Activated CD4-positive, alpha-beta T cell treated with anti-CD3 and anti-CD28 coated beads, Interleukin-2, amount 10 ng/mL, durations not matched to agents 7 days and 5 days (primary cell): ENCODE results near the gene PTPRN2. TPM values are rescaled to one million over a fixed set of nuclear protein-coding genes. Genes with fewer than 3 reads are reported as not detected.
A peak's percentile ranks its signal among the peaks of the same experiment; 100 is the strongest.

Experiments used
- CTCF ChIA-PET: fragments of 350-600 bp; sonication (Branson Sonifier 250); formaldehyde crosslinking; loops from one replicate; lab custom pipeline; 2021; ENCODE audit warnings: antibody characterized with exemption; lab: Charles Lee
- POLR2A ChIA-PET: fragments of 350-600 bp; sonication (Branson Sonifier 250); formaldehyde crosslinking; loops from one replicate; lab custom pipeline; 2021; ENCODE audit warnings: antibody characterized with exemption; lab: Charles Lee
- DNase-seq: peaks from one replicate; pipeline ENCODE4 v3.0.0-alpha.2; 2020
- H3K27ac Mint-ChIP-seq: one replicate; pipeline ENCODE4 v1.8.0; 2021; ENCODE audit warnings: mild to moderate bottlenecking, moderate library complexity, mixed read lengths
- H3K27me3 Mint-ChIP-seq: one replicate; pipeline ENCODE4 v1.8.0; 2021; ENCODE audit warnings: mixed read lengths
- H3K36me3 Mint-ChIP-seq: one replicate; pipeline ENCODE4 v1.8.0; 2021; ENCODE audit warnings: low read depth, mixed read lengths
- H3K4me1 Mint-ChIP-seq: one replicate; pipeline ENCODE4 v1.8.0; 2021; ENCODE audit warnings: mixed read lengths
- H3K4me3 Mint-ChIP-seq: one replicate; pipeline ENCODE4 v1.8.0; 2021; ENCODE audit warnings: mild to moderate bottlenecking, moderate library complexity, mixed read lengths
- H3K9me3 Mint-ChIP-seq: one replicate; pipeline ENCODE4 v1.8.0; 2021; ENCODE audit warnings: mixed read lengths
- total RNA-seq, 2 experiments: library from RNA; stranded (reverse); gene quantifications; one replicate each; pipeline ENCODE4 v1.2.3, GENCODE V29; 2021

PTPRN2 gene
- total RNA-seq, 2 experiments from 2014 or later = 2.6 to 2.7 TPM

- POLR2A ChIA-PET = no interaction called here
- Mint-ChIP-seq H3K27ac (no peak overlapping the region), H3K36me3 (peaks cover 13% of the 10 kb centered on the region), H3K9me3 (peaks cover 11% of the 10 kb centered on the region), H3K4me3 (no peak overlapping the region), H3K4me1 (peaks cover 37% of the 10 kb centered on the region), H3K27me3 (no peaks in the 10 kb centered on the region)
- DNase-seq = no peak
- CTCF ChIA-PET = interaction anchor here (1.2 kb wide), 1 partner anchor 14 kb away, joined by 3 read pairs; no protein-coding TSS in a partner anchor
Measured at GRCh38 chr7:157619753-157620525, 967.7 kb downstream of the PTPRN2 start.

DNA sequence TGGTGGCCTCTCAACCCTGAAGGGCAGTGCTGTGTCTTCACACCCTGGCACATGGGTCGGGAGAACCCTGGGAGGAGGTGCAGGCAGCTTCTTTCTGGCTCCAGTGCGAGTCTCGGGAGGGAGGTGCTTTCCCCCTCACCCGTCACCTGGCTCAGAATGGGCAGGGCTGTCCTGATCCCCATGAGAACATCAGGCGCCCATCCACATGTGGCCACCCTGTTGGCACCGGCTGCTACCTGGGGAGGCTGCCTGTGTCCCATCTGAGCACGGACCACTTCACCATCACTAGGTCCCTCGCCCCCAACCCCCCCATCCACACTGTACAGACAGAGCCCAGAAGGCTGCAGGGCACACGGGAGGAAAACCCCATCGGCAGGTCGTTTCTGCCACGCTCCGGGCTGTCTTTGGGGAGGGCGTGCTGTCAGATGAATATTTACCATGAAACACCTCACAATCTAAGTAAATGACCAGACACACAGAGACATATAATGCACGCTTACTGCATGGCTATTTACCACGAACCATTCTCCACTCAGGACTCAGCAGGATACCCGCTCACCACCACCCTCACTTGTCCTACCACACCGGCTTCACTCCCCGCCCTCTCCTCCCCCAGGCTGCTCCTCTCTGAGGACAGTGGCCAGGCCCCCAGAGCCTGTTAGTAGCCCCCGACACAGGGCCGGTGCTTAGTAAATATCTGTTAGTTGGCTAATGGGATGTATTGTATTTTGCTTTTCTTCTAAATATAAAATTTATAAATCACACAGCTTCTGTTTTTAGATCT lies 968.6 kb downstream of the PTPRN2 start:
- peaks cover 36% of the 10 kb centered on the region for H3K4me1 Mint-ChIP-seq
- no peaks in the 10 kb centered on the region for H3K27me3 Mint-ChIP-seq
- H3K36me3 Mint-ChIP-seq = peaks cover 7% of the 10 kb centered on the region
- ChIA-PET CTCF (interaction anchor here (1.2 kb wide), 1 partner anchor 13 kb away, joined by 3 read pairs; no protein-coding TSS in a partner anchor), POLR2A (no interaction called here)
- no peak overlapping the region for H3K4me3 Mint-ChIP-seq
- DNase-seq = no peak
- peaks cover 5% of the 10 kb centered on the region for H3K9me3 Mint-ChIP-seq
- no peak overlapping the region for H3K27ac Mint-ChIP-seq

DNA sequence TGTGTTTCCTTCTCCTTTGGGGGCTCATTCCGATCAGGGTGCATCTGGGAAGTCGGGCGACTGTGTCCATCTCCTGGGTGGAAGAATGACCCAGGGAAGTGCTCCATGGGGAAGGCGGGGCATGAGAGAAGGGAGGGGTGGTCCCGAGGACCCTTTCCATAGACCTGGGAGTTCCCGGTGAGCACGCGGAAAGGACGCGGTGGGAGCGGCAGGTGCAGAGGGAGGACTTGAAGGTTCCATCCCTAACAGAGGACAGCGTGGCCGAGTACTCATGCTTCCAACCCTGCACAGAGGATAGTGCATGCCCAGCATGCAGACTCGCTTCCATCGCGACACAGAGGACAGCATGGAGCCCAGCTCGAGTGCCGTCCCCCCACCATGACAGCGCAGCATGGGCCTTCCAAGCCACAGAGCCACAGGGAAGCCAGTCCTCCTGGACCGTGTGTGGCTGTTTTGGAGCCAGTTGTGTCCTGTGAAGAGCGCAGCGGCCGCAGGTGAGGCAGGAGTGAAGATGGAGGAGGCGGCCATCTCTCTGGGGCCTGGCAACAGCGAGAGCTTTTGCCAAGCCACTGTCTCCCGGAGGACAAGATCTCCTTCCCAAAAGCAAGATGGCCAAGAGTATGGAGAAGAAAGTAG lies 969.4 kb downstream of the PTPRN2 start:
- Mint-ChIP-seq H3K4me1 (peaks cover 31% of the 10 kb centered on the region), H3K36me3 (peaks cover 3% of the 10 kb centered on the region), H3K27me3 (no peaks in the 10 kb centered on the region), H3K27ac (no peak overlapping the region), H3K9me3 (no peaks in the 10 kb centered on the region), H3K4me3 (no peak overlapping the region)
- ChIA-PET CTCF (no interaction called here), POLR2A (no interaction called here)
- no peak for DNase-seq

DNA sequence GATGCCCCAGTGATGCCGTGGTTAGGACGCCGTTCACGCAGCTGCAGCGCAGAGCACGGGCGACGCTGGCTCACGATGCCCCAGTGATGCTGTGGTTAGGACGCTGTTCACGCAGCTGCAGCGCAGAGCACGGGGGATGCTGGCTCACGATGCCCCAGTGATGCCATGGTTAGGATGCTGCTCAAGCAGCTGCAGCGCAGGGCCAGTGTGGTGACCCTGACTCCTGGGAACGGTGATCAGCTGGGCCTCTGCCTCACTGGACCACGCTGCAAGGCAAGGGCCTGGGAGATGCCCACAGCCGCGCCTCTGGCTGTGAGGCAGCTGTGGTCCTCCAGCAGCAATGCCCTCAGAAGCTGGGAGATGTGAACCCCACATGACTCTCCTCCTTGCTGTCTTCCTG lies 970.2 kb downstream of the PTPRN2 start:
- Mint-ChIP-seq H3K27ac (no peak overlapping the region), H3K27me3 (no peaks in the 10 kb centered on the region), H3K4me3 (no peak overlapping the region), H3K36me3 (peaks cover 3% of the 10 kb centered on the region), H3K4me1 (peaks cover 27% of the 10 kb centered on the region), H3K9me3 (no peaks in the 10 kb centered on the region)
- ChIA-PET POLR2A (no interaction called here), CTCF (interaction anchor here (0.6 kb wide), 1 partner anchor 179 kb away, joined by 4 read pairs; no protein-coding TSS in a partner anchor)
- DNase-seq = no peak

GRCh38 chr7:157616931-157617330 lies 970.7 kb downstream of the PTPRN2 start:
- Mint-ChIP-seq H3K4me1 (peaks cover 27% of the 10 kb centered on the region), H3K27ac (peak overlapping the region; percentile 50), H3K27me3 (no peaks in the 10 kb centered on the region), H3K9me3 (no peaks in the 10 kb centered on the region), H3K36me3 (no peaks in the 10 kb centered on the region), H3K4me3 (no peak overlapping the region)
- ChIA-PET POLR2A (no interaction called here), CTCF (interaction anchor here (0.6 kb wide), 1 partner anchor 179 kb away, joined by 4 read pairs; no protein-coding TSS in a partner anchor)
- DNase-seq = no peak

- no peaks in the 10 kb centered on the region for H3K27me3 Mint-ChIP-seq
- ChIA-PET CTCF (interaction anchor here (0.6 kb wide), 1 partner anchor 180 kb away, joined by 4 read pairs; no protein-coding TSS in a partner anchor), POLR2A (no interaction called here)
- H3K36me3 Mint-ChIP-seq = no peaks in the 10 kb centered on the region
- no peak for DNase-seq
- no peak overlapping the region for H3K4me3 Mint-ChIP-seq
- no peaks in the 10 kb centered on the region for H3K9me3 Mint-ChIP-seq
- H3K27ac Mint-ChIP-seq = peak overlapping the region; percentile 19
- peaks cover 25% of the 10 kb centered on the region for H3K4me1 Mint-ChIP-seq
Measured at GRCh38 chr7:157616426-157616825, 971.2 kb downstream of the PTPRN2 start.

- ChIA-PET CTCF (interaction anchor here (1.0 kb wide), 1 partner anchor 10 kb away, joined by 3 read pairs; no protein-coding TSS in a partner anchor), POLR2A (no interaction called here)
- DNase-seq = no peak
- no peaks in the 10 kb centered on the region for H3K9me3 Mint-ChIP-seq
- H3K4me1 Mint-ChIP-seq = peaks cover 28% of the 10 kb centered on the region
- H3K27ac Mint-ChIP-seq = no peak overlapping the region
- H3K27me3 Mint-ChIP-seq = no peaks in the 10 kb centered on the region
- H3K4me3 Mint-ChIP-seq = no peak overlapping the region
- no peaks in the 10 kb centered on the region for H3K36me3 Mint-ChIP-seq
Measured at GRCh38 chr7:157615852-157616251, 971.8 kb downstream of the PTPRN2 start.

DNA sequence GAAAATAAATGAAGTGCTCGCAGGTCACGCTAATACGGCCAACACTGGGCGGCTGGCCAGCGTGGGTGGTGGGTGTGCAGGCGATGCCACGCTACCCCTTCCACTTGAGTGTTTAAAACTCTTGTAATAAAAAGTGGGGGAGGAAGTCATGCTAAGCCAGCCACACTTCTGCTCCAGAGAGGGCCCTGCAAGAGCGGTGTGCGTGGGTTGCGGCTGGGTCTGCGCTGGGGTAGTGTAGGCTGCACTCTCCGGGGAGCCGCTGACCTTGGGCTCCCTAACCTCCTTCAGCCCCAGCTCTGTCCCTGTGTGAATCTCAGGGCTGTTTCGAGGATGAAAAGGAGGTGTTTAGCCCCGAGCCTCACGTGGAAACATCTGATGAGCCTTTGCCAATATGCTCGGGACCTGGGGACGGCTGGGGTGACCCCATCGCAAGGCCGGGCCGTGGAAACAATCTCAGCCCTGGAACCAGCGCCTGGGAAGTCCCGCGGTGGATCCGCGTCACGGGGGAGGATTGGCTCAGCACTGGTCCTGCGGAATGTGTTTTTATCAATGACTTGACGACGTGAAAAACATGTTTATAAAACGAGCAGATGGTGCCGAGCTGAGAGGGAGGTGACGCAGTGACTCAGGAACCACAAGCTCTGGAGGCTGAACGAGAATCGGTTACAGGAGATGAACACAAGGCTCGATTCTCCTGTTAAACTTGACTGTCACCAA lies 972.4 kb downstream of the PTPRN2 start:
- ChIA-PET CTCF (interaction anchor here (1.0 kb wide), 1 partner anchor 10 kb away, joined by 3 read pairs; no protein-coding TSS in a partner anchor), POLR2A (no interaction called here)
- Mint-ChIP-seq H3K4me1 (peaks cover 28% of the 10 kb centered on the region), H3K9me3 (no peaks in the 10 kb centered on the region), H3K36me3 (no peaks in the 10 kb centered on the region), H3K4me3 (no peak overlapping the region), H3K27ac (no peak overlapping the region), H3K27me3 (no peaks in the 10 kb centered on the region)
- DNase-seq = no peak

DNA sequence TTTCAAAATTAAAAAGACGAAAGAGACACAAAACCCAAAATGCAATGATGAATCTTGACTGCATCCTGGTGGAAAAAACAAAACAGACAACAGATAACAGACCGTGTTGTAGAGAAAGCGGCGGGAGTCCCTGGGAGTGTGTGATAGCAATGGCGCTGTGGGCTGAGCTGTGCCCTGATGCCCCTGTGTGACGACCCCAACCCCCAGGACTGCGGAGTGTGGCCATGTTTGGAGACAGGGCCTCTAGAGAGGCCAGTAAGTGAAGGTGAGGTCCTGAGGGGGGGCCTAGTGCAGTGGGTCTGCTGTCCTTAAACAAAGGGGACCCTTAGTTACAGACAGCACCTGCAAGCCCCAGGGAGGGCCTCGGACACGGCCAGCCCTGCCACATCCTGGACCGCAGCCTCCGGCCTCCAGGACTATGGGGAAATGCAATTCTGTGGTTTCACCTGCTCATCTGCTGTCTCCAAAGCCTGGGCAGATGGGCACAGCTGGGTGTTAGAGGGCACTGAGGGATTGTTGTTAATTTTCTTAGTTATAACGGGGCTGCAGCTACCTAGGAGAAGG lies 973.1 kb downstream of the PTPRN2 start:
- ChIA-PET CTCF (interaction anchor here (0.5 kb wide), 1 partner anchor 744 kb away, joined by 3 read pairs; no protein-coding TSS in a partner anchor), POLR2A (interaction anchor here (0.6 kb wide), 1 partner anchor 237 kb away, joined by 4 read pairs; no protein-coding TSS in a partner anchor)
- Mint-ChIP-seq H3K9me3 (no peaks in the 10 kb centered on the region), H3K27ac (peak overlapping the region; percentile 3), H3K36me3 (no peaks in the 10 kb centered on the region), H3K4me3 (no peak overlapping the region), H3K27me3 (no peaks in the 10 kb centered on the region), H3K4me1 (peaks cover 28% of the 10 kb centered on the region)
- no peak for DNase-seq

- Mint-ChIP-seq H3K36me3 (no peaks in the 10 kb centered on the region), H3K4me1 (peaks cover 28% of the 10 kb centered on the region), H3K27ac (peak overlapping the region; percentile 3), H3K4me3 (no peak overlapping the region), H3K9me3 (no peaks in the 10 kb centered on the region), H3K27me3 (no peaks in the 10 kb centered on the region)
- DNase-seq = no peak
- ChIA-PET POLR2A (interaction anchor here (0.6 kb wide), 1 partner anchor 238 kb away, joined by 4 read pairs; no protein-coding TSS in a partner anchor), CTCF (interaction anchor here (1.0 kb wide), 1 partner anchor 9 kb away, joined by 3 read pairs; no protein-coding TSS in a partner anchor)
Measured at GRCh38 chr7:157613575-157614322, 973.9 kb downstream of the PTPRN2 start.
